Mesenchymal stem cell (in vitro differentiated cells and primary cell): ENCODE data around the gene NFATC4.

ENCODE experiments used
- DNase-seq: peaks from one replicate; pipeline ENCODE4 v3.0.0-alpha.2; 2013
- H2AFZ ChIP-seq: one replicate; pipeline ENCODE4 v1.6.1; 2013; ENCODE audit warnings: low read depth, mild to moderate bottlenecking, control low read depth, inconsistent platforms, low read length, moderate library complexity
- H2AK5ac ChIP-seq: 2 replicates; pipeline ENCODE4 v1.6.1; 2013; ENCODE audit warnings: low read length, moderate library complexity, mild to moderate bottlenecking, inconsistent platforms; ENCODE audit not compliant: severe bottlenecking
- H2BK120ac ChIP-seq: one replicate; pipeline ENCODE4 v1.6.1; 2013; ENCODE audit warnings: low read depth, mild to moderate bottlenecking, inconsistent platforms, low read length, moderate library complexity
- H2BK12ac ChIP-seq, 2 experiments: one replicate each; pipeline ENCODE4 v1.6.1; 2013; ENCODE audit warnings: inconsistent platforms in 2 of 2, low read length in 2 of 2, mild to moderate bottlenecking in 2 of 2, moderate library complexity in 2 of 2, control low read depth in 1 of 2
- H2BK15ac ChIP-seq: one replicate; pipeline ENCODE4 v1.6.1; 2013; ENCODE audit warnings: mild to moderate bottlenecking, low read depth, inconsistent platforms; ENCODE audit not compliant: poor library complexity, severe bottlenecking
- H2BK5ac ChIP-seq: 2 replicates; pipeline ENCODE4 v1.6.1; 2013; ENCODE audit warnings: low read depth, mild to moderate bottlenecking, low read length, control low read depth, inconsistent platforms; ENCODE audit not compliant: poor library complexity, severe bottlenecking
- H3K14ac ChIP-seq, 2 experiments: one replicate each; pipeline ENCODE4 v1.6.1; 2013; ENCODE audit warnings: inconsistent platforms in 2 of 2, low read length in 2 of 2, control low read depth in 1 of 2, mild to moderate bottlenecking in 1 of 2, moderate library complexity in 1 of 2
- H3K18ac ChIP-seq, 2 experiments: one replicate each; pipeline ENCODE4 v1.6.1; 2013; ENCODE audit warnings: inconsistent platforms in 2 of 2, low read length in 2 of 2, control low read depth in 1 of 2, low read depth in 1 of 2, mild to moderate bottlenecking in 1 of 2
- H3K23ac ChIP-seq, 2 experiments: one replicate each; pipeline ENCODE4 v1.6.1; 2013; ENCODE audit warnings: inconsistent platforms in 2 of 2, low read length in 2 of 2, mild to moderate bottlenecking in 2 of 2, moderate library complexity in 2 of 2, control low read depth in 1 of 2
- H3K27ac ChIP-seq: 2 replicates; pipeline ENCODE4 v1.5.1; 2013; ENCODE audit warnings: mild to moderate bottlenecking, moderate library complexity, low read length, control low read depth, inconsistent platforms; ENCODE audit not compliant: poor library complexity, severe bottlenecking
- H3K27me3 ChIP-seq, 2 experiments: 2 replicates each; pipeline versions ENCODE4 v1.6.1 to v1.7.0; 2013; ENCODE audit warnings: low read length in 2 of 2, mild to moderate bottlenecking in 2 of 2, moderate library complexity in 2 of 2, control low read depth in 1 of 2, inconsistent platforms in 1 of 2; ENCODE audit not compliant: control insufficient read depth in 1 of 2, insufficient read depth in 1 of 2
- H3K36me3 ChIP-seq, 2 experiments: 2 replicates each; pipeline versions ENCODE4 v1.6.1 to v1.7.0; 2013; ENCODE audit warnings: low read length in 2 of 2, control low read depth in 1 of 2, inconsistent platforms in 1 of 2, low read depth in 1 of 2, mild to moderate bottlenecking in 1 of 2; ENCODE audit not compliant: insufficient read depth in 2 of 2, control insufficient read depth in 1 of 2
- H3K4ac ChIP-seq, 2 experiments: one replicate each; pipeline ENCODE4 v1.6.1; 2013; ENCODE audit warnings: inconsistent platforms in 2 of 2, low read length in 2 of 2, mild to moderate bottlenecking in 2 of 2, moderate library complexity in 2 of 2, control low read depth in 1 of 2, low read depth in 1 of 2
- H3K4me1 ChIP-seq: 2 replicates; pipeline ENCODE4 v1.6.1; 2013; ENCODE audit warnings: low read depth, low read length, control low read depth; ENCODE audit not compliant: control insufficient read depth, insufficient read depth
- H3K4me2 ChIP-seq: 2 replicates; pipeline ENCODE4 v1.6.1; 2013; ENCODE audit warnings: low read length, mild to moderate bottlenecking, inconsistent platforms; ENCODE audit not compliant: poor library complexity, severe bottlenecking
- H3K4me3 ChIP-seq, 2 experiments: 2 replicates each; pipeline versions ENCODE4 v1.5.1 to v1.7.0; 2013; ENCODE audit warnings: low read length in 2 of 2, mild to moderate bottlenecking in 2 of 2, control low read depth in 1 of 2, low read depth in 1 of 2; ENCODE audit not compliant: insufficient read depth in 1 of 2
- H3K79me1 ChIP-seq: replicated peaks from 2 replicates; pipeline ENCODE4 v1.6.1; 2013; ENCODE audit warnings: mild to moderate bottlenecking, control low read depth, low read length, inconsistent platforms; ENCODE audit not compliant: poor library complexity, severe bottlenecking
- H3K9ac ChIP-seq: 2 replicates; pipeline ENCODE4 v1.7.0; 2013; ENCODE audit warnings: mild to moderate bottlenecking, low read length, moderate library complexity
- H3K9me3 ChIP-seq: 2 replicates; pipeline ENCODE4 v1.7.0; 2013; ENCODE audit warnings: mild to moderate bottlenecking, low read length; ENCODE audit not compliant: control insufficient read depth
- H4K8ac ChIP-seq: one replicate; pipeline ENCODE4 v1.6.1; 2013; ENCODE audit warnings: inconsistent platforms, mild to moderate bottlenecking, low read length, moderate library complexity
- H4K91ac ChIP-seq: one replicate; pipeline ENCODE4 v1.6.1; 2013; ENCODE audit warnings: mild to moderate bottlenecking, low read length, inconsistent platforms
- WGBS: methylation state at CpG from one replicate; pipeline ENCODE4 v1.1.7; 2013; ENCODE audit warnings: mixed read lengths; 5-methylcytosine and 5-hydroxymethylcytosine counted together

NFATC4 gene

GRCh38 chr14:24397639-24398292 is 29.8 kb downstream of the NFATC4 start:
- Histone ChIP-seq H4K91ac (peak overlapping the region; percentile 74), H3K4ac (peak overlapping the region; percentile 40 to 85), H3K9ac (peak overlapping the region; percentile 56), H3K4me3 (peak overlapping the region in 1 of 2 experiments; percentile 36), H3K36me3 (no peaks in the 10 kb centered on the region), H3K9me3 (no peaks in the 10 kb centered on the region), H3K27me3 (no peaks in the 10 kb centered on the region), H3K4me2 (no peak overlapping the region), H2BK5ac (no peak overlapping the region), H3K18ac (peak overlapping the region; percentile 61 to 82), H3K79me1 (peaks cover 9% of the 10 kb centered on the region), H2AFZ (no peak overlapping the region), H3K27ac (no peak overlapping the region), H3K14ac (no peak overlapping the region), H4K8ac (peak overlapping the region; percentile 85), H3K23ac (no peak overlapping the region), H3K4me1 (peaks cover 22% of the 10 kb centered on the region), H2AK5ac (peak overlapping the region; percentile 27), H2BK120ac (no peak overlapping the region), H2BK12ac (peak overlapping the region in 1 of 2 experiments; percentile 29), H2BK15ac (no peak overlapping the region)
- no peak for DNase-seq
- WGBS: 73% methylated on average over 6 of the region's 6 CpGs

GRCh38 chr14:24398293-24398652 is 30.3 kb downstream of the NFATC4 start:
- Histone ChIP-seq H3K9ac (peak overlapping the region; percentile 56), H3K4me2 (no peak overlapping the region), H3K36me3 (no peaks in the 10 kb centered on the region), H4K91ac (peak overlapping the region; percentile 74), H3K23ac (no peak overlapping the region), H2BK120ac (peak overlapping the region; percentile 74), H3K9me3 (no peaks in the 10 kb centered on the region), H2AK5ac (no peak overlapping the region), H2BK12ac (no peak overlapping the region), H2BK5ac (no peak overlapping the region), H3K14ac (no peak overlapping the region), H3K27ac (no peak overlapping the region), H3K18ac (peak overlapping the region in 1 of 2 experiments; percentile 61), H4K8ac (peak overlapping the region; percentile 85), H3K4me3 (peak overlapping the region in 1 of 2 experiments; percentile 36), H2AFZ (no peak overlapping the region), H3K4me1 (peaks cover 22% of the 10 kb centered on the region), H3K4ac (peak overlapping the region in 1 of 2 experiments; percentile 85), H3K79me1 (peaks cover 9% of the 10 kb centered on the region), H3K27me3 (no peaks in the 10 kb centered on the region), H2BK15ac (no peak overlapping the region)
- DNase-seq: no peak
- WGBS: 40% methylated on average over 1 of the region's 7 CpGs

- Histone ChIP-seq H3K9me3 (no peaks in the 10 kb centered on the region), H2BK120ac (peak within 1 kb of the TSS; percentile 74), H3K14ac (peak within 1 kb of the TSS; percentile 38 to 99), H2BK5ac (no peak within 1 kb of the TSS), H4K91ac (peak within 1 kb of the TSS; percentile 84), H3K79me1 (peaks cover 10% of the 10 kb centered on the region), H2BK15ac (no peak within 1 kb of the TSS), H3K36me3 (no peaks in the 10 kb centered on the region), H3K4me2 (peak within 1 kb of the TSS; percentile 96), H4K8ac (peak within 1 kb of the TSS; percentile 85), H2AFZ (peak within 1 kb of the TSS; percentile 51), H3K27me3 (no peaks in the 10 kb centered on the region), H3K4me3 (peak within 1 kb of the TSS; percentile 73 to 82), H3K27ac (no peak within 1 kb of the TSS), H2BK12ac (peak within 1 kb of the TSS; percentile 38 to 93), H3K4ac (peak within 1 kb of the TSS; percentile 78 to 85), H2AK5ac (peak within 1 kb of the TSS; percentile 27), H3K18ac (peak within 1 kb of the TSS; percentile 90 to 93), H3K4me1 (peaks cover 22% of the 10 kb centered on the region), H3K9ac (peak within 1 kb of the TSS; percentile 78), H3K23ac (peak within 1 kb of the TSS in 1 of 2 experiments; percentile 90)
- 0% methylated on average over 39 of the region's 57 CpGs for WGBS
- DNase-seq: peak; percentile 50
Observed at GRCh38 chr14:24398653-24399446, 30.9 kb downstream of the NFATC4 start, which contains the start of gene NYNRIN. Gene NYNRIN (plus strand): TSS chr14:24399003. CDS start chr14:24399247, 244 bp downstream.

GRCh38 chr14:24399447-24399822 is 31.5 kb downstream of the NFATC4 start:
- Histone ChIP-seq H2BK15ac (no peak overlapping the region), H3K4me2 (peak overlapping the region; percentile 96), H2BK120ac (peak overlapping the region; percentile 74), H4K8ac (peak overlapping the region; percentile 45), H3K27ac (no peak overlapping the region), H3K18ac (peak overlapping the region; percentile 90 to 93), H2AK5ac (no peak overlapping the region), H4K91ac (peak overlapping the region; percentile 84), H2BK12ac (peak overlapping the region; percentile 38 to 93), H3K4me1 (peaks cover 22% of the 10 kb centered on the region), H3K23ac (peak overlapping the region in 1 of 2 experiments; percentile 90), H3K79me1 (peaks cover 10% of the 10 kb centered on the region), H3K36me3 (peaks cover 0 to under 1% of the 10 kb centered on the region in 2 experiments), H3K4me3 (peak overlapping the region; percentile 73 to 82), H2BK5ac (no peak overlapping the region), H3K9me3 (no peaks in the 10 kb centered on the region), H3K14ac (peak overlapping the region in 1 of 2 experiments; percentile 99), H3K27me3 (no peaks in the 10 kb centered on the region), H3K4ac (peak overlapping the region; percentile 76 to 78), H2AFZ (peak overlapping the region; percentile 51), H3K9ac (peak overlapping the region; percentile 78)
- DNase-seq: no peak
- 25% methylated on average over 8 of the region's 8 CpGs for WGBS
